Breast epithelium (tissue), 3 donors: ENCODE results near the gene DES.

Experiments used
- CTCF ChIP-seq, 3 donors: fragments of 450-650 bp; IDR thresholded peaks; one replicate each; pipeline ENCODE4 v1.5.1; 2016 to 2017; ENCODE audit warnings: antibody characterized with exemption in 3 of 3, mild to moderate bottlenecking in 3 of 3, moderate library complexity in 3 of 3
- POLR2A ChIP-seq: fragments of 450-650 bp; IDR thresholded peaks from one replicate; pipeline ENCODE4 v1.6.1; 2016; ENCODE audit warnings: antibody characterized with exemption, mild to moderate bottlenecking, moderate library complexity
- POLR2AphosphoS5 ChIP-seq, 3 donors: sonication (generic); formaldehyde crosslinking; IDR thresholded peaks; one replicate each; pipeline ENCODE4 v1.6.1; 2017; ENCODE audit warnings: antibody characterized with exemption in 3 of 3

DNA sequence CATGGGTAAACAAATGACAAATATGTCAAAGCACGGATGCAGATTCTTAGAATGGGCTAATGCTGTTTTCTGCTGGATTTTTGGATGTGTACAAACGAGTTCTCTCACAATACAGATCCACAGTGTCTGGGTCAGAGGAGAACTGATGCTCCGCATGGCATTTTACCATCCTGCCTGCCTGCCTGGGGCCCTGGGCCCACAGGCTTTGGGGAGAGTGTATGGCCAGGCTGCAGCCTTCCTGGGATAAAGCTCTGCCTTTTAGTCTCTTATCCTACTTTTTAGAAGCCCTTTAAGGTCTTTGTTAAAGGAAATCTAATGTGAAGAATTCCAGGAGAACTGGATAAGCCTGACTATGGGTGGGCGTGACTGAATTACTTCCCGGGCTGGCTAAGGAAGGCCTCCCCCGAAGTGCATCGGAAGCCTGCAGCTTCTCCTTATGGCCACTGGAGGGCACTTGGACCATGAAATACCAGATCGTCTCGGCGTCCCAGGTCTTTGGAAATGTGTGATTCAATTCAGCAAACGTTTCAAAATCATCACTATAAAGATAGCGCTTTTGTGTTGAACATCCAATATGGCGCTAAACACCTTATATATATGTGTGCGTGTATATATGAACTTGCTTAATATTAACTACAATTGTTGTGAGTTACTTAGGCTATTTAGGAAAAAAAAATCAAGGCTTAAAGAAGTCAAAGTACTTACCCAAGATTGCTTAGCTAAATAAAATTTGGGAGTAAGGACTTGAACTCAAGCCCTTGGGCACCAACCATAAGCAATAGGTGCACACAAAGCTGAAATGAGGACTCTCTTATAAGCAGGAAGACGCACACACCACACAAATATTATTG is 15.3 kb upstream of the DES start:
- TF ChIP-seq POLR2A (no peak), CTCF (IDR thresholded peaks at IDR 0.05) (peak; percentile 76 to 89 (median 87)), POLR2AphosphoS5 (IDR thresholded peaks at IDR 0.05) (peak in 1 of 3 donors; percentile 29)
